ENCODE results near the gene GGA1.

GGA1 gene

GRCh38 chr22:37616201-37617083 lies 7.8 kb downstream of the GGA1 start:
- no peak overlapping the region for H3K4me3 ChIP-seq (ENCODE audit: control insufficient read depth, low read depth, low read length)
- DNase-seq (ENCODE audit: low read depth), result peak; percentile 48
- TF ChIP-seq, protein P1, sequence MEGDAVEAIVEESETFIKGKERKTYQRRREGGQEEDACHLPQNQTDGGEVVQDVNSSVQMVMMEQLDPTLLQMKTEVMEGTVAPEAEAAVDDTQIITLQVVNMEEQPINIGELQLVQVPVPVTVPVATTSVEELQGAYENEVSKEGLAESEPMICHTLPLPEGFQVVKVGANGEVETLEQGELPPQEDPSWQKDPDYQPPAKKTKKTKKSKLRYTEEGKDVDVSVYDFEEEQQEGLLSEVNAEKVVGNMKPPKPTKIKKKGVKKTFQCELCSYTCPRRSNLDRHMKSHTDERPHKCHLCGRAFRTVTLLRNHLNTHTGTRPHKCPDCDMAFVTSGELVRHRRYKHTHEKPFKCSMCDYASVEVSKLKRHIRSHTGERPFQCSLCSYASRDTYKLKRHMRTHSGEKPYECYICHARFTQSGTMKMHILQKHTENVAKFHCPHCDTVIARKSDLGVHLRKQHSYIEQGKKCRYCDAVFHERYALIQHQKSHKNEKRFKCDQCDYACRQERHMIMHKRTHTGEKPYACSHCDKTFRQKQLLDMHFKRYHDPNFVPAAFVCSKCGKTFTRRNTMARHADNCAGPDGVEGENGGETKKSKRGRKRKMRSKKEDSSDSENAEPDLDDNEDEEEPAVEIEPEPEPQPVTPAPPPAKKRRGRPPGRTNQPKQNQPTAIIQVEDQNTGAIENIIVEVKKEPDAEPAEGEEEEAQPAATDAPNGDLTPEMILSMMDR (conservative IDR thresholded peaks at IDR 0.05; ENCODE audit: control insufficient read depth, insufficient read depth, low read depth, low read length), result no peak

DNA sequence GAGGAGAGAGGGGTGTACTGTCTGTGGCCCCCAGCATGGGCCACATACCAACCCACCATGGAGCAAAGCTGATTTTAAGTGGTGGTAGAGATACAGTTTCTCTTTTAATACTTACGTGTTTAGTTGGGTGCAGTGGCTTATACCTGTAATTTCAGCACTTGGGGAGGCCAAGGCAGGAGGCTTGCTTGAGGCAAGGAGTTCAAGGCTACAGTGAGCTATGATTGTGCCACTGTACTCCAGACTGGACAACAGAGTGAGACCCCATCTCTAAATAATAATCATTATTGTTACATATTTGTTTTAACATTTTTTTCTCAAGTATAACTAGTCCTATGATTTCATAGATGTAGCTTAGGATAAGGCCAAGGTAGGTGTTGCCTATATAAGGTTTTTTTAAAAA lies 8.8 kb downstream of the GGA1 start:
- TF ChIP-seq, protein P1 (conservative IDR thresholded peaks at IDR 0.05; ENCODE audit: control insufficient read depth, insufficient read depth, low read depth, low read length), result no peak
- H3K4me3 ChIP-seq (ENCODE audit: control insufficient read depth, low read depth, low read length), result no peak overlapping the region
- DNase-seq (ENCODE audit: low read depth), result no peak

DNA sequence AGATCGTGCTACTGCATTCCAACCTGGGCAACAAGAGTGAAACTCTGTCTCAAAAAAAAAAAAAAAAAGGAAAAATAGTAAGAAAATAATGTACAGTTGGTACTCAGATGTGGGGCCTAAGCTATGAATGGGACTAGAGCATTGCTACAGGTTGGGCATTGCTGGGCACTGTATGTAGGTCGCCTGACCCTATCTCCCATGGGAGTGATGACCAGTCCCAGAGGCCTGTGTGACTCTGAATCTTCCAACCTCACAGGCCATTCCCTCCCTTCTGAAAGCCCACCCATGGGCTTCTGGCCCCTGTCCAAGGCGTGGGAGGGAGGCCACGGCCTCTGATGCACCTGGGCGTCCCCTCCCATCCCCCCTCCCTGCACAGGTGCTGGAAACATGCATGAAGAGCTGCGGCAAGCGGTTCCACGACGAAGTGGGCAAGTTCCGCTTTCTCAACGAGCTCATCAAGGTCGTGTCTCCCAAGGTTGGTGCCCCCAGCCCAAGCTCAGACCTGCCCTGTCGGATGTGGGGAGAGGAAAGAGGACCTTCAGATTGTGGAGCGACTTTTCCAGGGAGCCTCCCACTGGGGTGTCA lies 9.5 kb downstream of the GGA1 start:
- no peak for DNase-seq (ENCODE audit: low read depth)
- TF ChIP-seq, protein P1 (conservative IDR thresholded peaks at IDR 0.05; ENCODE audit: control insufficient read depth, insufficient read depth, low read depth, low read length), result no peak
- no peak overlapping the region for H3K4me3 ChIP-seq (ENCODE audit: control insufficient read depth, low read depth, low read length)

- DNase-seq (ENCODE audit: low read depth), result no peak
- TF ChIP-seq, protein P1 (conservative IDR thresholded peaks at IDR 0.05; ENCODE audit: control insufficient read depth, insufficient read depth, low read depth, low read length), result no peak
These were observed 10.0 kb downstream of the GGA1 start for GRCh38 chr22:37618674-37619073.

GRCh38 chr22:37619991-37620390 lies 11.4 kb downstream of the GGA1 start:
- no peak for DNase-seq (ENCODE audit: low read depth)
- H3K4me3 ChIP-seq (ENCODE audit: control insufficient read depth, low read depth, low read length), result no peak overlapping the region
- TF ChIP-seq, protein P1 (conservative IDR thresholded peaks at IDR 0.05; ENCODE audit: control insufficient read depth, insufficient read depth, low read depth, low read length), result no peak

More at GRCh38 chr22:37618674-37619073, 10.0 kb downstream of the GGA1 start:
- no peak overlapping the region for H3K4me3 ChIP-seq (ENCODE audit: control insufficient read depth, low read depth, low read length)

DNA sequence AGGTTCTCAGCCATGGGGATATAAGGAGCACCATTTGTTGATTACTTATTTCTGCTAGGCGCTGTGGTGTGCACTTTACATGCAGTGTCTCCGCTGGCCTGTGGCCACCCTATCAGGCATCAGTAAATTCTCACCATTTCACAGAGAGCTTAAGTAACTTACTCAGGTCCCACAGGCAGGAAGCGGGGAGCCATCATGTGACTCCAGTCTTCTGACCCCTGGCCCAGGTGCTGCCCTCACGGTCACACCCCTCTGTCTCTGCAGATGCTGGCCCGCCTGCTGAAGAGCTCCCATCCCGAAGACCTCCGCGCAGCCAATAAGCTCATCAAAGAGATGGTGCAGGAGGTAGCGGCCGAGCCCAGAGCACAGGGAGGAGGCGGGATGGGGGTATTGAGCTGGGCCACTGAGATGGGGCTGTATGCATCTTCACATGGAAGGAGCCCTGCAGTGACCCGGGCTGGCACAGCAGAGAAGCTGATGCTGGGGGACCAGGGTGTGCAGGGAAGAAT lies 12.8 kb downstream of the GGA1 start:
- no peak overlapping the region for H3K4me3 ChIP-seq (ENCODE audit: control insufficient read depth, low read depth, low read length)
- TF ChIP-seq, protein P1 (conservative IDR thresholded peaks at IDR 0.05; ENCODE audit: control insufficient read depth, insufficient read depth, low read depth, low read length), result no peak
- no peak for DNase-seq (ENCODE audit: low read depth)
